Renal cortical epithelial cell (primary cell): Measurements from ENCODE around the gene TMEM207. TPM values are rescaled to one million over a fixed set of nuclear protein-coding genes. Genes with fewer than 3 reads are reported as not detected.

Source experiments
- DNase-seq: peaks from one replicate; pipeline ENCODE4 v3.0.0-alpha.2; 2011; ENCODE audit warnings: low read depth
- total RNA-seq: library from RNA; depleted of rRNA; stranded (reverse); fragments of >200 nt; gene quantifications from 2 replicates; pipeline ENCODE4 v1.2.3, GENCODE V29; 2014

The TMEM207 gene
- total RNA-seq, 1 donor from 2014 or later = not detected

DNA sequence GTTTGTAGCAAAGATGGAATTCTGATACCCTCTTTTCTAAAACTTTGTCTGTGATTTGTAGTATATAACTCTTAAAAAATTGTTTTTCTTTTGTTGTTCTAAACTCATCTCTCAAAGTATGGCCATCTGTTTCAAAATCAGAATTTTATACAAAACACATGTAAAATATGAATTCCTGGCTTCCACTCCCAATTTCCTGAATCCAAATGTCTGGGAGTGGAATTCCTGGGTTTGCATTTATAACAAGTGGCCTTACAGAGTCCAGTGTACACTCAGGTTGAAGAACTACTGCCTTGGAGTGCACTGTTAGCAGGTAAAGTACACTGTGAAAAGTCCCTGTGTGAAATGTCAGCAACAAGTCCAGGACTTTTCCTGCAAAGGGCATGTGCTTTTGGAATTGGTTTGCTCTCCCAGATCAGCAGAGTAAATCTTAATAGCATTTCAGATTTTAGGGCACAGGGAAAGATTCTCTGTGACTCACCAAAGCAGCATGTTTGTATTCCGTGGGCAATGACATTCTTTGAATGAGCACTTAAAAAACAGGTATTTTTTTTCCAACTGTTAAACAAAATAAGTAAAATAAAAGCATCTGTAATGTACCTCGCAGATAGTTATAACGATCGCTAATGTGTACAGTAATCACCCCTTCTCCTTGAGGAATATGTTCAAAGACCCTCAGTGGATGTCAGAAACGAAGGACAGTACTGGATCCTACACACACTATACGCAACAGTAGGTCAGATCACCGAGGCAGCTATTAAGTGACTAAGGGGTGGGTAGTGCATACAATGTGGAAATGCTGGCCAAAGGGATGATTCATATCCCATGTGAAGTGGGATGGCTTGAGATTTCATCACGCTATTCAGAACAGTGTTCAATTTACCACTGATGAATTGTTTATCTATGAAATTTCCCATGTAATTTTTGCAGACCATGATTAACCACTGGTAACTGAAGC lies 63.7 kb downstream of the TMEM207 start:
- DNase-seq = peak; percentile 98

DNA sequence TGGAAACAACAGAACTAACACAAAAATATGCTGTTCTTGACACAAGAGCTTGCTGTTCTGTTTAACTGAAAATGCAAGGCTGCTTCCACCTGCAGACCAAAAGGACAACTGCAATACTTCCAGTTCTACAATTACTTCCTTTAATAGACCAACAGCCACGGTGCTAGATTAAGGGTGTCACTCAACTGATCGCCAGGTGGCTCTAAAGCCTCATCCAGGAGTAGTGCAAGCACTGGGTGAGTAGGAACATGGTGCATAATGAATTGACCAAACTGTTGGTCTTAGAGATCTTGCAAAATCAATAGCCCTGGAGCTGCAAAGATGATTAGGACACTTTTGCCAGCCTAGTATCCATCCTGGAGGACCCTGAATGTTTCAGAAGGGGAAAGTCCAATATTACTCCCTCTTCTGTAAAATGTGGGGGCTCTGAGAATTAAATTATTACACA lies 65.4 kb downstream of the TMEM207 start:
- DNase-seq = peak; percentile 97

DNA sequence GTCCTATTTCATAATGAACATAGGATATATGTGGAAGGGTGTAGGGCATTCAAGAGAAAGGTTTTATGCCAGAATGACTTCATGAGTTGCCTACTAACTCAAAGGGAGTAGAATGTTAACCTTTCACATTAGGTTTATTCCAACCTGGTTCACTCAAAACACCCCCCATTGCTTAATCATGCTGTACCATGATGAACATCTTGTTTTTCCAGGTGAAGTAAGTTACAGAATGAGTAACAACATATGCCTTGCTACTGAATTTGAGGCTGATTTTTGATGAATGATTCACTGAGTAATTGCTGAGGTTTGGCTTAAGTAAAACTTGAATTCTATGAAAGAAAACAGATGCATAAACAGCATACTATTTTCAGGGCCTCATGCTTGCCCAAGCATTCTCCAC lies 67.6 kb downstream of the TMEM207 start:
- peak; percentile 100 for DNase-seq

DNA sequence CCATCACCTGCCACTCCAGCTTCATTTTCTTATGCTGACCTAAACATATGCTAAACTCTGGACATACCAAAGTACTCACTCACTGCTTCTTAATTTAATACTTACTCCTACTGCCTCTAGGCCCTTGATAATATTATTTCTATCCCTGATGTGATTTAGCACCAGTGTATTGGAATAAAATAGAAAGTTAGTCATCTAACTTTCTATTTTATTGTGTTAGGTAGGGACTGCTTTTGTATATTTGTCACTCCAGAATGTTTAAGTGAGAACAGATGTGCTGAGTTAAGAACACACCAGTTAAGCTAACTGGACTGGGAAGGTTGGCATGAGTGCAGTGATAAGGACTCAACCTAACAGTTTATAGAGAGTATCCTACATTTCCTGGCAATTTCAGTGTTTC lies 68.3 kb downstream of the TMEM207 start:
- DNase-seq = no peak

DNA sequence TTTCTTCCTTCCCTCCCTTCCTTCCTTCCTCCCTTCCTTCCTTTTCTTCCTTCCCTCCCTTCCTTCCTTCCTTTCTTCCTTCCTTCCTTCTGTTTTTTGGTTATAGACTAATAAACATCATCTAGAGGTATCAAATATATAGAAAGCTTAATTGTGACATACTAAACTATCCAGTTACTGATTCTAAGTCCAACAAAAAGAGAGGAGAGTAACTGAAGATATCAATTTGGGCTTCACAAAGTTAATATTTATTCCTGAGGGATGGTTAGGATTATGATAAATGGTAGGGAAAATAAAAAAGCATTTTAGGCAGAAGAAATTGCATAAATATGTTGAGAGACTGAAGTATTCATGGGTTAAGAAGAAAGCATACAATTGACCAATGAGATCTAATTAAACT lies 69.5 kb downstream of the TMEM207 start:
- DNase-seq = no peak

Other genes with a start within 250 kb of the TMEM207 start
- gene CLDN1, start 127.5 kb downstream of the TMEM207 start, total RNA-seq = 195 and 218 TPM in 2 replicates
- 30.2 and 41.8 TPM in 2 replicates for gene CLDN16, start 61.7 kb downstream of the TMEM207 start, total RNA-seq
- 11.3 and 16.1 TPM in 2 replicates for gene IL1RAP, start 64.2 kb upstream of the TMEM207 start, total RNA-seq